Measurements from ENCODE around the gene HTRA3.

Gene HTRA3

GRCh38 chr4:8234715-8235114 lies 34.8 kb upstream of the HTRA3 start:
- no peak for DNase-seq (ENCODE audit: low spot score)

- no peak for DNase-seq (ENCODE audit: low spot score)
Measured at GRCh38 chr4:8235224-8235623, 34.3 kb upstream of the HTRA3 start.

GRCh38 chr4:8235686-8236085 lies 33.9 kb upstream of the HTRA3 start:
- no peak for DNase-seq (ENCODE audit: low spot score)

- DNase-seq (ENCODE audit: low spot score), result no peak
Measured at GRCh38 chr4:8236106-8236919, 33.2 kb upstream of the HTRA3 start.

GRCh38 chr4:8236920-8237195 lies 32.7 kb upstream of the HTRA3 start:
- DNase-seq (ENCODE audit: low spot score), result no peak

GRCh38 chr4:8237256-8237989 lies 32.1 kb upstream of the HTRA3 start:
- DNase-seq (ENCODE audit: low spot score), result no peak

GRCh38 chr4:8238036-8238511 lies 31.5 kb upstream of the HTRA3 start:
- peak; percentile 9 for DNase-seq (ENCODE audit: low spot score)

GRCh38 chr4:8238515-8239053 lies 31.0 kb upstream of the HTRA3 start:
- DNase-seq (ENCODE audit: low spot score), result peak; percentile 11

GRCh38 chr4:8239226-8239625 lies 30.3 kb upstream of the HTRA3 start:
- no peak for DNase-seq (ENCODE audit: low spot score)

- DNase-seq (ENCODE audit: low spot score), result no peak
Measured at GRCh38 chr4:8239661-8240060, 29.9 kb upstream of the HTRA3 start.

- no peak for DNase-seq (ENCODE audit: low spot score)
Measured at GRCh38 chr4:8240211-8241041, 29.1 kb upstream of the HTRA3 start.

- no peak for DNase-seq (ENCODE audit: low spot score)
Measured at GRCh38 chr4:8241211-8241779, 28.3 kb upstream of the HTRA3 start.

- DNase-seq (ENCODE audit: low spot score), result peak; percentile 75
Measured at GRCh38 chr4:8241895-8242696, 27.5 kb upstream of the HTRA3 start.

GRCh38 chr4:8242782-8243560 lies 26.6 kb upstream of the HTRA3 start:
- DNase-seq (ENCODE audit: low spot score), result no peak

- DNase-seq (ENCODE audit: low spot score), result no peak
Measured at GRCh38 chr4:8244001-8244757, 25.4 kb upstream of the HTRA3 start.

GRCh38 chr4:8244931-8245460 lies 24.6 kb upstream of the HTRA3 start:
- DNase-seq (ENCODE audit: low spot score), result no peak

GRCh38 chr4:8245884-8246833 lies 23.4 kb upstream of the HTRA3 start:
- no peak for DNase-seq (ENCODE audit: low spot score)

All from kidney tubule cell (primary cell).